Islet of Langerhans (tissue), 1 donor: ENCODE measurements around the gene GOLIM4.

Experiments
- FAIRE-seq: peaks from one replicate; lab custom pipeline; 2011; peaks lifted over from hg19 to GRCh38; lab: Jason Lieb, UNC

GOLIM4 gene

DNA sequence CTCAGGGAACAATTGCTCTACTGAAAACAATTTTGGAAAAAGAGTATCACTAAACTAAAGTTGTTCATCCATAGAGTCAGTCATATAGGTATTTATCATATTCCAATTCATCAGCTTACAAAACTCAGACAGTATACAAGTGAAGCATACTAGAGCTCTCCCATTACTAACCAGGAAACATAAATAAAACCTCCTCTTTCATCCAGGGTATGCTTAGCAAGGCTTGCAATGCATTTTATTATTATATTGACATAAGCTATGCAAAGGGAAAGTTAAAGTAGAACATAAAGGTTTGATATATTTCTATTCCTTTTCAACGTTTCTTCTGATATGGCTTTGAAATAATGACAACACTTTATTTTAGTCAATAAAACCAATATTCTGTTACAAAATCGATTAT is 106.7 kb downstream of the GOLIM4 start:
- no peak for FAIRE-seq

GRCh38 chr3:167983583-167983982 is 112.1 kb downstream of the GOLIM4 start:
- FAIRE-seq, result no peak

DNA sequence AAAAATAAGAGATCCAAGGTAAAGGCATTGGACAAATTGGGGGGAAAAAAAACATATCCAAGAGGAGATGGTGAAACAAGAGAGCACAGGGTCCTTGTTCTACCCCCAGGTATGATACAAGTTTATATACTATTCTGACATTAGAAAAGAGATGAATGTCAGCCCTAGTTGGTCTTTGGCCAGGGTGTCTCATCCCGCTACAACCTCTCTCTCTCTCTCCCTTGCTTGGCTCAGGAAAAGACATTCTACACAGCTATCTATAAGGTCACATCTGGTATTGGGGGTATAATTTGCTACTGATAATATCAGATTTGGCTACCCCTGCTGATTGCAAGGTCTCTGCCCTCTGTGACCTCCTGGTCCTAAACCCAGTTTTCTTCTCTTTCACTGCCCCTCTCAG is 117.2 kb downstream of the GOLIM4 start:
- FAIRE-seq, result no peak

GRCh38 chr3:167978071-167978470 is 117.7 kb downstream of the GOLIM4 start:
- no peak for FAIRE-seq

DNA sequence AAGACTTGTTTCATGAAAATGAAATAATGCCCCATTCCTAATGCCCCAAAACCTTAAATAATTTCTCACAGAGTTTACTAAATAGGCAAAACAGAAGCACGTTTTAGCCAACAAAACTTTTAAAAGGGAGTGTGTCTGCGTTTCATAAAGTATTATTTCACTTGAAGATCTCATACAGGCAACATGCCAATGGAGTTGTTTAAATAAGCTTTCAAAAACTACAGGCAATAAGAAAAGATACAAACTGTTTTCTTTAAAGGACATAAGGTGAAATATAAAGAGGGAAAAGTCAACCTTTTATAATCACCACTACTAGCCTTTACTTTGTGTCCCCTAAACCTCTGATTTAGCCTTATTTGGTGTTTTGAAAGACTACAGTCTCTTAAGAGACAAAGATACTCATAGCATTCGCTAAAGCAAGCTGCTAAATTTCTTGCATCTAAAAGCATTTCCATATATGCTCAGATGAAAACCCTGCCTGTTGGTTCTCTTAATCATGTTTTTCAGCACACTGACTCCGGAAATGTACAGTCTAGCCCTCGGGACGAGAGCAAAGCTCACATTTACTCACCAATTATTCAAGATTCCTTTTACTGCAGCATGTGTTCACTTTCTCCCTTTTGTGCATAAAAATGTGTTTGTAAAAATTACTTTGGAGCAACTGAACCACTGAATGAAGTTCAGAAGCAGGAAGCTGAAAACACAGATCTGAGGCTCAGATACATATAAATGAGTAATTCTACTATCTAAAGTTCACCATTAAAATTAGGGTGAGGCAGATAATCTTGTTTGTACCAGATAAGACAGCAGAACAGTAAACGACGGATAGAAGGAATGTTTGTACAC is 119.0 kb downstream of the GOLIM4 start:
- FAIRE-seq, result no peak

GRCh38 chr3:167973901-167974300 is 121.8 kb downstream of the GOLIM4 start:
- FAIRE-seq, result no peak

DNA sequence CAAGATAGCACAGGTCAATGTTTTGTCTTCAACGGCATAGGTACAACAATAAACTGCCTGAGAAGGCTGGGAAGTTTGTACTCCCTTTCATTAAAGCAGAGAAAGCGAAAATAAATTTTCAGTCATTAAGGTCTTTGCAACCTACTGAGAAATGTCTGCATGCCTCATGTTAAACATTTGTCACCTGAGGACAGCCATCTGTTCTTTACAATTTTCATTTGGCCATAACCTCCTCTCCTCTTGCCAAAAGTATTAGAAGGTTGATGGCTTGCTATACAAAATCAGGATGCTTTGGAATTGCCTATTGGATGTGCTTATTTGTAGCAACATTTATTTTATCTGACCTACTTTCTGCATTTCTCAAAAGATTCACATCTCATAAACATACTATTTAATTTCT is 122.7 kb downstream of the GOLIM4 start:
- no peak for FAIRE-seq

DNA sequence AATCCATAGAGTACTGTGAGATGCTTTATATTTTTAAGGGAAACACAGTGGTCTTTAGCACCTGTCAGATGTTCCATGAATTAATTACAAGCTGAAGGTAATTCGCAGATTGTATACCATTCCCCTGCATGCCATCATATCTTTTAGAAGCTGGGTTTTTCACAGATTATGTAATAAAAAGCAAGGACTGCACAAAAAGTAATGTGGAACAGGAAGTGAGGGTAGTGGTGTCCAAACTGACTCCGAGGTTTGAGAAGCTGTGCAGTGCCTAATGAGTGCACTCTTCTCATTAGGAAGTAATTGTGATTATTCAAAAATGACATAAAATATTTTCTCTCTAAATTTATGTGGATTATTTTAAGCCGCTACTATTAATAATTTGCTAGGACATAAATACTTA is 123.2 kb downstream of the GOLIM4 start:
- no peak for FAIRE-seq

DNA sequence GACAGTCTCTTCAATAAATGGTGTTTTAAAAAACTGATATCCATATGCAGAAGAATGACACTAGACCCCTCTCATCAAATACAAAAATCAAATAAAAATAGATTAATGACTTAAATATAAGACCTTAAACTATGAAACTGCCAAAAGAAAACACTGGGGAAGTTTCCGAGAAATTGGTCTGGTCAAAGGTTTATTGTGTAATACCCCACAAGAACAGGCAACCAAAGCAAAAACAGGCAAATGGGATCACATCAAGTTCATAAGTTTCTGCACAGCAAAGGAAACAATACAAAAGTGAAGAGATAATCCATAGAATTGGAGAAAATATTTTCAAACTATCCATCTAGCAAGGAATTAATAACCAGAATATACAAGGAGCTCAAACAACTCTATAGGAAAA is 126.2 kb downstream of the GOLIM4 start:
- FAIRE-seq, result no peak

GRCh38 chr3:167967257-167968036 is 128.3 kb downstream of the GOLIM4 start:
- FAIRE-seq, result no peak
